ENCODE results near the gene IFI27L1. TPM values are rescaled to one million over a fixed set of nuclear protein-coding genes. Genes with fewer than 3 reads are reported as not detected.

The IFI27L1 gene
- total RNA-seq, 1 donor, result 9.8 TPM

GRCh38 chr14:94045101-94045500 lies 36.0 kb upstream of the IFI27L1 start:
- Histone ChIP-seq H4K20me1 (ENCODE audit: insufficient read depth, low read length) (peaks cover 24% of the 10 kb centered on the region), H3K36me3 (ENCODE audit: insufficient read depth, low read length) (peaks cover 44% of the 10 kb centered on the region), H3K4me3 (ENCODE audit: insufficient read depth, low read length) (no peak overlapping the region)

GRCh38 chr14:94045563-94046345 lies 35.4 kb upstream of the IFI27L1 start:
- Histone ChIP-seq H3K36me3 (ENCODE audit: insufficient read depth, low read length) (peaks cover 50% of the 10 kb centered on the region), H3K9me3 (ENCODE audit: low read depth, low read length) (no peaks in the 10 kb centered on the region), H3K4me2 (ENCODE audit: insufficient read depth, low read length) (no peak overlapping the region), H2AFZ (ENCODE audit: low read length) (no peak overlapping the region), H3K27me3 (ENCODE audit: insufficient read depth, low read length) (no peaks in the 10 kb centered on the region), H4K20me1 (ENCODE audit: insufficient read depth, low read length) (peaks cover 24% of the 10 kb centered on the region), H3K79me2 (ENCODE audit: insufficient read depth, low read length) (no peaks in the 10 kb centered on the region), H3K27ac (ENCODE audit: low read depth, low read length) (no peak overlapping the region), H3K4me3 (ENCODE audit: insufficient read depth, low read length) (no peak overlapping the region), H3K4me1 (ENCODE audit: insufficient read depth, low read length) (peaks cover 23% of the 10 kb centered on the region)
- no peak for TF ChIP-seq CTCF (IDR thresholded peaks at IDR 0.05; ENCODE audit: extremely low read depth, low read depth, low read length)
- no peak for DNase-seq (ENCODE audit: insufficient read length, low spot score, missing footprints)

More at GRCh38 chr14:94045101-94045500, 36.0 kb upstream of the IFI27L1 start:
- no peak overlapping the region for H2AFZ ChIP-seq (ENCODE audit: low read length)
- H3K27ac ChIP-seq (ENCODE audit: low read depth, low read length), result no peak overlapping the region
- no peak for TF ChIP-seq CTCF (IDR thresholded peaks at IDR 0.05; ENCODE audit: extremely low read depth, low read depth, low read length)
- H3K4me2 ChIP-seq (ENCODE audit: insufficient read depth, low read length), result no peak overlapping the region
- no peaks in the 10 kb centered on the region for H3K27me3 ChIP-seq (ENCODE audit: insufficient read depth, low read length)
- H3K4me1 ChIP-seq (ENCODE audit: insufficient read depth, low read length), result peaks cover 23% of the 10 kb centered on the region
- no peaks in the 10 kb centered on the region for H3K9me3 ChIP-seq (ENCODE audit: low read depth, low read length)
- no peak for DNase-seq (ENCODE audit: insufficient read length, low spot score, missing footprints)
- no peaks in the 10 kb centered on the region for H3K79me2 ChIP-seq (ENCODE audit: insufficient read depth, low read length)

DNA sequence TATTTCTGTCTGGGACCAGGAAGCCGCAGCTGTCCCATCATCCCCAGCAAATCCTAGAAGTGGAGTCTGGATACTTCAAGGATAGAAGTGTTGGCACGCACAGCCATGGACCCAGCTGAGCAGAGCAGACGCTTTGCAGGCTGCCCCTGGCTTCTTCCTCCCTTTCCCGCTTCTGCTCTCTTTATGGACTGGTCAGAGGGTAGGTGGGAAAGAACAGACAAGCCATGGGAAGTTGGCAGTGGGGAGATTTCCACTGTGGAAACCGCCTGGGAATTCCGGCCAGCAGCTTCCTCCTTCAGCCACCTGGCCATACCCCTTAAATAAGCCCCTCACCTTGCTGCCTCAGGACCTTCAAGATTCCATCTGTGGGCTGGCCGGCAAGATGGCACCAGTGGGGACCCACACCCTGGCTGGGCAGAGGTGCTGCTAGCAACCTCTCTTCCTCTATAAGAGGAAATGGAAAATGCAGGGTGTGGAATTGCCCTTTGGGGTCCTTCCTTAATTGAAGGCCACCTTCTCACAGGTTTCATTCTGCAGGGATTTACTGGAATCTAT lies 34.3 kb upstream of the IFI27L1 start:
- no peak for DNase-seq (ENCODE audit: insufficient read length, low spot score, missing footprints)
- H3K4me1 ChIP-seq (ENCODE audit: insufficient read depth, low read length), result peaks cover 19% of the 10 kb centered on the region
- H4K20me1 ChIP-seq (ENCODE audit: insufficient read depth, low read length), result peaks cover 25% of the 10 kb centered on the region
- no peaks in the 10 kb centered on the region for H3K79me2 ChIP-seq (ENCODE audit: insufficient read depth, low read length)
- no peaks in the 10 kb centered on the region for H3K9me3 ChIP-seq (ENCODE audit: low read depth, low read length)
- H3K4me2 ChIP-seq (ENCODE audit: insufficient read depth, low read length), result no peak overlapping the region
- TF ChIP-seq CTCF (IDR thresholded peaks at IDR 0.05; ENCODE audit: extremely low read depth, low read depth, low read length), result no peak
- no peak overlapping the region for H3K27ac ChIP-seq (ENCODE audit: low read depth, low read length)
- no peaks in the 10 kb centered on the region for H3K27me3 ChIP-seq (ENCODE audit: insufficient read depth, low read length)
- peaks cover 58% of the 10 kb centered on the region for H3K36me3 ChIP-seq (ENCODE audit: insufficient read depth, low read length)
- H3K4me3 ChIP-seq (ENCODE audit: insufficient read depth, low read length), result no peak overlapping the region
- no peak overlapping the region for H2AFZ ChIP-seq (ENCODE audit: low read length)

DNA sequence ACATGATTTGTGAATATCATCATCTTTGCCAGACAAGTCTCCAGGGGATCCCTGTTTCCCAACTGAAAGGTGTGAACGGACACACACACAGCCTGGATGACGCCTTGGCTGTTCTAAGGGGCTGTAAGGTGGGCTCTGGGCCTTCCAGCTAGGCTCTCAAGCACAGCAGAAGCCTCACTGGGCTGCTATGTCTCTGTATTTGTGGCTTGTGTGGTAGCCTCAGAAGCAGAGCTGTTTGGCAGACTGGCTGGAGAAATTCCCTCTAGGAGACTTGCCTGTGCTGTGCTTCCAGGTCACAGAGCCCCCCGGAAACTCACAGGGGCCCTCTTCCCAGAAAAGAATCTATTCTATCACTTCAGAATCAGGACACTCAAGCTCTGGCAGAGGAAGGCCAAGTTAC lies 33.5 kb upstream of the IFI27L1 start:
- Histone ChIP-seq H3K27me3 (ENCODE audit: insufficient read depth, low read length) (no peaks in the 10 kb centered on the region), H2AFZ (ENCODE audit: low read length) (no peak overlapping the region), H3K4me1 (ENCODE audit: insufficient read depth, low read length) (peaks cover 11% of the 10 kb centered on the region), H3K9me3 (ENCODE audit: low read depth, low read length) (no peaks in the 10 kb centered on the region), H3K79me2 (ENCODE audit: insufficient read depth, low read length) (no peaks in the 10 kb centered on the region), H3K4me2 (ENCODE audit: insufficient read depth, low read length) (no peak overlapping the region), H3K4me3 (ENCODE audit: insufficient read depth, low read length) (no peak overlapping the region), H3K36me3 (ENCODE audit: insufficient read depth, low read length) (peaks cover 66% of the 10 kb centered on the region), H3K27ac (ENCODE audit: low read depth, low read length) (no peak overlapping the region), H4K20me1 (ENCODE audit: insufficient read depth, low read length) (peaks cover 27% of the 10 kb centered on the region)
- no peak for DNase-seq (ENCODE audit: insufficient read length, low spot score, missing footprints)
- TF ChIP-seq CTCF (IDR thresholded peaks at IDR 0.05; ENCODE audit: extremely low read depth, low read depth, low read length), result no peak
